Dermis blood vessel endothelial cell (primary cell): ENCODE results near the gene FBLN1. TPM values are rescaled to one million over a fixed set of nuclear protein-coding genes. Genes with fewer than 3 reads are reported as not detected.
A peak's percentile ranks its signal among the peaks of the same experiment; 100 is the strongest.
"Not testable (repeated sequence)": the region's sequence is repeated elsewhere in the genome, so short reads cannot be mapped to it uniquely, and the experiment has no call there.

Experiments used
- DNase-seq: peaks from one replicate; pipeline ENCODE4 v3.0.0; 2010
- total RNA-seq: library from RNA; depleted of rRNA; stranded (reverse); fragments of >200 nt; gene quantifications from 2 replicates; pipeline ENCODE4 v1.2.3, GENCODE V29; 2014

Gene FBLN1
- 0.34 and 0.56 TPM in 2 replicates for total RNA-seq

GRCh38 chr22:45502215-45503049 lies at the start of gene FBLN1:
Gene FBLN1, plus strand, starts transcription at chr22:45502883. Its CDS starts 103 bp downstream, at chr22:45502986.
- no peak for DNase-seq

DNA sequence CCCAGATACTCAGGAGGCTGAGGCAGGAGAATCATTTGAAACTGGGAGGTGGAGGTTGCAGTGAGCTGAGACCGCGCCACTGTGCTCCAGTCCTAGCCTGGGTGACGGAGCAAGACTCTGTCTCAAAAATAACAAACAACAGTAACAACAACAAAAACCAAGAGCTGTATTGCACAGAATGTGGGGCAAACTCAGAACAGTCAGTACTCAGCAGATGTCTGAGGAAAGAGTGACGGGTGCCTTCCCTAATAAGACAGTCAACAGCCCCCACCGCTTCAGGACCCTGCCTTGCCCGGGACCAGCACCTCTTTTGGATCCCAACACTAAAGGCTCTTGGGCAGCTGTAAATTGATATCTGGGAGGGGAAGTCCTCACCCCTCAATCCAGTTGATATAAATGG lies 48.9 kb upstream of the FBLN1 start:
- DNase-seq = no peak

- no peak for DNase-seq
Measured at GRCh38 chr22:45454275-45454674, 48.4 kb upstream of the FBLN1 start.

DNA sequence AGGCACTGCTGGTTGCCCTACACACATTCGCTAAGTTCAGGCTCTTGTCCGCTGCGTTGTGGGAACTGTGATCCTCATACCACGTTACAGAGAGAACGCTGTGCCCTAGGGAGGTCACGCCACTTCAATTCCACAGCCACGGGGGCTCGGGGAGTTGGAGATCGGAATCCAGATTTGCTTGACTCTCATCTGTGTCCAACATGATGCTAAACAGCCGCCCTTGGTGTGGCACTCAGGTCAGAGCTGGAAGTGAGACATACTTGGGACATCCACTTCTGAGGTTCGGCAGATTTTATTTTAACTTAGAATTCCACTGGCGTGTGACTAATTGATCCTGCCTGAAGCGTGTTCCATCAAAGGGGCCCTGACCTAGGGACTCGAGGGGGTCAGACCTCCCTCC lies 47.5 kb upstream of the FBLN1 start:
- DNase-seq = no peak

GRCh38 chr22:45455621-45456020 lies 47.1 kb upstream of the FBLN1 start:
- DNase-seq = no peak

DNA sequence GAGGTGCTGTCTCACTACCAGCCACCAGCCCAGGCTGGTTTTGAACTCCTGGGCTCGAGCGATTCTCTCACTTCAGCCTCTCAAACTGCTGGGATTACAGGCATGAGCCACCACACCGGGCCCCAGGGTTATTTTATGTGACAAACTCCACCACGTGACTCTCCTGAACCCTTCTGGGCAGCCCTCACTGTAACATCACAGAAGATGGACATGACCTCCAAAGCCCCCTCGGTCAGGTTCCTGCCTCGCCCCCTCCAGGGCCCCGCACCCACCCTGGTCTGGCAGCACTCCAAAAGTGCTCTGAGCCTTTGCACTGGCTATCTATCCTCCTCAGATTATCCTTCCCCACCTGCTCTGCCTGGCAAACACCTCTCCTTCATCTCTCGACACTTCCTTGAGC lies 45.9 kb upstream of the FBLN1 start:
- DNase-seq = no peak

DNA sequence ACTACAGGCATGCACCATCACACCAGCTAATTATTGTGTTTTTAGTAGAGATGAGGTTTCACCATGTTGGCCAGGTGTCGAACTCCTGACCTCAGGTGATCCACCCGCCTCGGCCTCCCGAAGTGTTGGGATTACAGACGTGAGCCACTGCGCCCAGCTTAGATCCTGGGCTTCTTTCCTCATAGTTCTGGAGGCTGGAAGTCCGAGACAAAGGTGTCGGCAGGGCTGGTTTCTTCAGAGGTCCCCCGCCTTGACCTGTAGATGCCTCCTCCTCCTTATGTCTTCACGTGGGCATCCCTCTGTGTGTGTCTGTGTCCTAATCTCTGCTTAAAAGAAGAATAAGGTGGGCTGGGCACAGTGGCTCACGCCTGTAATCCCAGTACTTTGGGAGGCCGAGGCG lies 44.2 kb upstream of the FBLN1 start:
- DNase-seq = no peak

DNA sequence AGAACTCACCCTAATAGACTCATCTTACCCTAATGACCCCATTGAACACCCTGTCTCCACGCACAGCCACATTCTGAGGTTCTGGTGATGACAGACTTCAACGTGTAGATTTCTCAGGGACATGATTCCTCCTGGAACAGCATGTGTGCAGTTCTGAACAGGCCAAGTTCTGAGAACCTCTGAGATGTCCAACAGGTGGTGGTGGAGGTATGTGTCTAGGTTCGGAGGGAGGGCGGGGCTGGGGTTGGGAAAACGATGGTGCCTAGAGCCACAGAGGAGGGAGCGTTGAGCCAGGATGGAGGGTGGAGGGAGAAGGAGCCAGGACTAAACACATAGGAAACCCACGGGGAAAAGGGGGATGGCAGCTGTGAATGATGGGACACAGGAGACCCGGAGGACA lies 43.4 kb upstream of the FBLN1 start:
- DNase-seq = no peak

- DNase-seq = no peak
Measured at GRCh38 chr22:45460288-45461109, 42.2 kb upstream of the FBLN1 start.

DNA sequence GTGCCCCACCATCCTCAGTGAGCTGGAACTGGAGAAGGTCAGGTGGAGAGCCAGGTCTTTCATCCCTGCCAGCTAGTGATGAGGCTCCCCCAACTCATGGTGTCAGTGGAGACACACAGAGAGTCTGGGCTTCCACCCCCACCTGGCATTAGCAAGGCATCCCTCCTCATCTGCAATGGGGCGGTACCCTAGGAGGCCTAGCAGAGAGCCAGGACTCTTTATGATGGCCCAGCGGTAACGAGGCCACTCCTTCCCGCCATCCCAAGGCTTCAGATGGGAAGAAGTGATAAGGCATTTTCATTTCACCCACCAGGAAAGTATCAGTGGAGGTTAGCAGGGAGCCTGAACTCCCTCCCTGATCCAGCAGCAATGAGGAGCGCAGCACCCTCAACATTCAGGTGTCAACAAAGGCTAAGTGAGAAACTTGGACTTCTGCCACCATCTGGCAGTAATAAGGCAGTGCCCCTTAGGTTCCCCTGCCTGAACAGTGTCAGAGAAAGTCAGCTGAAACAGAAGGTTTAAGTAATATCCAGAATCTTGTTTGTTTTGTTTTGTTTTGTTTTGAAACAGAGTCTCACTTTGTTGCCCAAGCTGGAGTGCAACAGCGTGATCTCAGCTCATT lies 40.5 kb upstream of the FBLN1 start:
- DNase-seq = peak; percentile 13

GRCh38 chr22:45463691-45464090 lies 39.0 kb upstream of the FBLN1 start:
- DNase-seq = not testable (repeated sequence)

DNA sequence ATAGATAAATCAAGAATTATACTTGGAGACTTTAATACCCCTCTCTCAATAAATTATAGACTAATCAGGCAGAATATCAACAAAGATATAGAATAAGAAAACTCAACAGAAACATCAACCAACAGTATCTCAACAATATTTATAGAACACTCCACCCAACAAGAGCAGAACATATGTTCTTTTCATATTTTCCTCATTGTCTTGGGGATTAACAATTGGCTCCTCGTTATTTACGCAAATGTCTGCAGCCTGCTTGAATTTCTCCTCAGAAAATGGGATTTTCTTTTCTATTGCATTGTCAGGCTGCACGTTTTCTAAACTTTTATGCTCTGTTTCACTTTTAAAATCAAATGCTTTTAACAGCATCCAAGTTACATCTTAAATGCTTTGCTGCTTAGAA lies 37.0 kb upstream of the FBLN1 start:
- DNase-seq = no peak

DNA sequence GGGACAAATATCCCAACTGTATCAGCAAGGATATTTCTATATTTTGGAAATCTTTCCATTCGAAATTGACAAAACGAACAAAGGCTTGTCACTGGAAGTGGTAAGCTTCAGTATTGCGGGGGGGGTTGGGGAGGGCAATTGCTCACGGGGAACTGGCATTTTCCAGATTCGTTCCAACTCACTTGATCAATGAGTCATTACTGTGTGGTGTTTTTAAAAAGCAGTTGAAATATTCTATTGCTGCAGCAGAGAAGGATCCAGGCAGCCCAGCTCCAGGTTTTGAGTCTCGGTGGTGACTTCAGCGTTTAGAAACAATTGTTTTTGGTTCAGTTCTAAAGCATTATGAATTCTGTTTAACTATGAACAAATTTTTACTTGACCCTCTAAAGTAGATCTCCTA lies 33.8 kb upstream of the FBLN1 start:
- DNase-seq = no peak

DNA sequence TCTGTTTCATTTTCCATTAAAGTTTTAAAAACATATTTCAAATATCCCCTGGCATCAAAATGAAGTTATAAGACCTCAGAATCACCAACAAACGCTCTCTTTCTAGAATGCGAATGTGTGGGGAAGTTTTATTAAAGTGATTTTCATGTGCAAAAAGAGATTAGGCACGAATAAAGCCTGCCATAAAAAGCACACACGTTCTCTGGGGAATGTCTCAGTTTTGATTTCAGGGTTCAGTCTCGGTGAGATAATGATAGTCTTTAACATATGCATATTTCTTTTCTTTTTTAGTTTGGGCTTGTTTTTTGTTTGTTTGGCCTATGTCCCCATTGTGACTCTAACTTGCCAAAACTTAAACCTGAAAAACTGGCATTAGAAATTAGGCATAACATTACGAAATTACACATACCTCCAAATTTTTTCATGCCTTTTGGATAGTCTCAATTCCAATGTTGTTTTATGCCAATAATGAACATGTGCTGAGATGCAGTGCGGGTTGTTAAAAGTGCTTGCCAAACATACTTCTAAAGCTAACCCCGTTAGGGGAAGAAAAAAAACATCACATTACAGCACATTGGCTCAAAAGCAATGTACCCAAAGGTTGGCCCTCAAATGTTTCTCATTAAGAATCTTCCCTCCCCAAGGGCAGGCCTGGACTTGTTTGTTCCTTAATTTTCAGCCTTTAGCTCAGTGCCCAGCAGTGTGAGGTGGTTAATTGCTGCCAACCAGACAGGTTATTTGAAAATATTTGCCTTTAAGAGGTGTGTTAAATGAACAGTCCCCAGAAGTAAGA lies 33.2 kb upstream of the FBLN1 start:
- no peak for DNase-seq

- DNase-seq = no peak
Measured at GRCh38 chr22:45470871-45471270, 31.8 kb upstream of the FBLN1 start.

- DNase-seq = no peak
Measured at GRCh38 chr22:45472426-45472825, 30.3 kb upstream of the FBLN1 start.

- no peak for DNase-seq
Measured at GRCh38 chr22:45473626-45474237, 29.0 kb upstream of the FBLN1 start.

GRCh38 chr22:45475063-45475747 lies 27.5 kb upstream of the FBLN1 start:
- no peak for DNase-seq

GRCh38 chr22:45475851-45476514 lies 26.7 kb upstream of the FBLN1 start:
- no peak for DNase-seq

DNA sequence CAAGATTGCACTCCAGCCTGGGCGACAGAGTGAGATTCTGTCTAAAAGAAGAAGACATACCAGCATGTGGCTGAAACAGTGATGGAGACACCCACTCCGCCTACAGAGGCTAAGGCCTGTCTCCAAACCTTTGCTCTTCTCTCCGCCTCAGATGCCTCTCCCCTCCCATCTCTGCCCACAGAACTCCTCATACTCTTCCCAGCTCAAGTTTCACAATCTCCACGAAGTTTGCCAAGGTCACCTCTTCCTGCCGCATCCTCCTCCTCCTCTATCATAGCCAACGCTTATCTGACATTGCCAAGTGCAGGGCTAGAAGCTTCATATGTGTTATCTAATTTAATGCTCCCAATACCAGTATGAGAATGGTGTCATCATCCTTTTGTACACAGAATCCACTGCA lies 25.9 kb upstream of the FBLN1 start:
- no peak for DNase-seq
